Epithelial cell of prostate (primary cell): Measurements from ENCODE around the gene BAZ1B.

ENCODE experiments used
- DNase-seq: peaks from one replicate; pipeline ENCODE4 v3.0.0-alpha.2; 2011; ENCODE audit warnings: low read depth, low spot score
- H3K27ac ChIP-seq: fragments of 450-650 bp; 2 replicates; pipeline ENCODE4 v1.5.1; 2017; ENCODE audit warnings: mild to moderate bottlenecking

BAZ1B gene

DNA sequence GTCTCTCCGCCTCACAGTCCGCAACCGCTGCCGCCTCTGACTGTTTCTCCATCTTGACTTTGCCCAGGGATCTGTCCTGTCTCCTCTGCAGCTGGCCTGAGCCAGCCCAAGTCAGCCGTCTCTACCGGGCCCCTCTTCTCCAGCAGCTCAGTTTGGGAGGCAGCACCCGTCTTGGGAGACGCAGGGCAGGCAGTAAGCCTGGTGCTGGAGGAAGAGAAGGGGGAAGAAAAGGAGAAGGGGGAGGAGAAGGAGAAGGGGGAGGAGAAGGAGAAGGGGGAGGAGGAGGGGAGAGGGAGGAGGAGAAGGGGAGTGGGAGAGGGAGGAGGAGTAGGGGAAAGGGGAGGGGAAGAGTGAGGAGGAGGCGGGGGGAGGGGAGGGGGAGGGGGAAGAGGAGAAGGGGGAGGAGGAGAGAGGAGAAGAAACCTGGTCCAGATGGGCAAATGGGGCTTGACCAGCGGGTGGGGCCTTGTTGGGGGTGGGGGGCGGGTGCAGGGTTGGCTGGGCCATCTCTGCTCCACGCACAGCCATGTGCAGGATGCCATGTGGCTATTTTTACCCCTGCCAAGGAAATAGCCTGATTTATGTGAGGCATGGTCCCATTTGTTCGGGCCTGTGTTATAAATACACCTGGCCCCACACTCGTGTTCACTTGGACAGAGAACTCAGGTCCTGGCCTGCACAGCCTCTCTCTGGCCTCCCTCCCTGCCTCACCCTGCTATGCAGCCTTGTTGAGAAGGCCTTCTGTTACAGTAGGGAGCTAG lies 124.4 kb downstream of the BAZ1B start:
- no peak overlapping the region for H3K27ac ChIP-seq
- DNase-seq: no peak

DNA sequence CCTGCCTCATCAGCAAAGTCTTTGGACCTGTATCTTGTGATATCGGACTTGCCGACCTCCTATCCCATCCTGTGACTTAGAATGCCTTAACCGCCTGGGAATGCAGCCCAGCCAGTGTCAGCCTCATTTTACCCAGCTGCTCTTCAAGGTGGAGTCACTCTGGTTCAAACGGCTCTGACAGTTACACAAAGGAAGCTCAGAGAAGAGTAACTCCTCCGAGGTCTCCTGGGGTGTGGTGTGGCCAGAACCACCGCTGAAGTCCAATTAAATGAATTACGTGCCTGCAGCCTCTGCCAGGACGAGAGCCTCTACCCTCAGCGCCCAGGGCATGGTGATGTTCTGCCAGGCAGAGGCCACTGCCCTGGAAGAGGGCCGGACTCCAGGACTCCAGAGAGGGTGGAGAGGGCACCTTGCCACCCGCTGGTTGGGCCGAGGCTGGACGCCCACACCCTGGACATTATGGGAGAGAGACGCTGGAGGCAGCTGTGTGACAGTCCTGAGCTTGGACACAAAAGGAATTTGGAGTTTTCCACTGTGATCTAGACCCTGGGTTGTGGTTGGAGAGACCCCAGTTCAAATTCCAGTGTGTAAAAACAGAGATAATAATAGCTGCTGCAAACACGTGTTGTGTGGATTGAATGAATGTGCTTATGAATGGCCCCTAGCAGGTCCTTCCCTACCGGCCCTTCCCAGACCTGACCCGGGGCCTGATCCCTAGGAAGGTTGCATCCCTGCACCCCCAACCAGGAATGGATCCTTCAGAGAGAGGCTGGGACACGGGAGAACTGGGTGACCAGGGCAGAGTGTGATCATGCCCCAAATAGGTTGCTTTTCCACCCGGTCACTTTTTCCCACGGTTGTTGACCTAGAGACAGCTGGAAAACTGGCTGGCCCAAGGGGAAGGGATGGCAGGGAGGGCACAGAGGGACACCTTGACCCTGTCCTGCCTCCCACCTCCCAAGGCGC lies 126.3 kb downstream of the BAZ1B start:
- no peak for DNase-seq
- no peak overlapping the region for H3K27ac ChIP-seq

DNA sequence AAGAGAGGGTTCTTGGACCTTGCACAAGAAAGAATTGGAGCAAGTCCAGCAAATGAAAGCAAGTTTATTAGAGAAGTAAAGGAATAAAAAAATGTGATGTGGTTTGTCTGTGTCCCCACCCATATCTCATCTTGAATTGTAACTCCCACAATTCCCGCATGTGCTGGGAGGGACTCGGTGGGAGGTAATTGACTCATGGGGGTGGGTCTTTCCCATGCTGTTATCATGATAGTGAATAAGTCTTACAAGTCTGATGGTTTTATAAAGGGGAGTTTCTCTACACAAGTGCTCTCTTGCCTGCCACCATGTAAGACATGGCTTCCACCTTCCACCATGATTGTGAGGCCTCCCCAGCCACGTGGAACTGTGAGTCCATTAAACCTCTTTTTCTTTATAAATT lies 127.7 kb downstream of the BAZ1B start:
- DNase-seq: no peak
- no peak overlapping the region for H3K27ac ChIP-seq

DNA sequence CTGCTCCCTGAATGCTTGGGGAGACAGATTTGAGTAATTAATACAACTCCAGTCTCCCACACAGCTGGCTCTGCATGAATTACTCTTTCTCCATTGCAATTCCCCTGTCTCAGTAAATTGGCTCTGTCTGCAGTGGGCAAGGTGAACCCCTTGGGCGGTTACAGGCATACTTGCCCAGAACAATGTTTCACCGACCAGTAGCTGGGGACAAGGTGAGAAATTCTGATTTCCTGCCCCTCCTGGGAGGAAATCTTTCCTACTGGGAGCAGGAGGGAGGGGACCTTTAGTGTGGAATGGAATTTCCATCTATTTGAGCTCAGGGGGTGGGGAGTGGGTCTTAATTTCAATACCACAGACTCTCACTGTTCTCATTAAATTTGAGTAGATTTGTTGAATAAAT lies 130.7 kb downstream of the BAZ1B start:
- DNase-seq: no peak

More for the DNA sequence above, 130.7 kb downstream of the BAZ1B start:
- no peak overlapping the region for H3K27ac ChIP-seq
